ENCODE data around the gene ANKRD60.

ANKRD60 gene

DNA sequence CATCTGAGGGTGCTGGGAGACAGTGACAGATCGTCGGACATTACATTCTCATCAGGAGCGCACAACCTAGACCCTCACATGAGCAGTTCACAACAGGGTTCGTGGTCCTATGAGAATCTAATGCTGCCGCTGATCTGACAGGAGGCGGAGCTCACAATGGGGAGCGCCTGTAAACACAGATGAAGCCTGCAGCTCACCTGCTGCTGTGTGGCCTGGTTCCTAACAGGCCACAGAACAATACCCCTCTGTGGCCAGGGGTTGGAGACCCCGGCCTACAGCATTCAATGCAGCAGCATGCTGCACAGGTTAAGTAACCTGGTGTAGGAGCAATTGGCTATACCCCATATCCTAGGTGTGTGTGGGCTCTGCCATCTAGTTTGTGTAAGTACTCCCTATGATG, 19.5 kb downstream of the ANKRD60 start:
- H3K4me3 ChIP-seq (replicated peaks in 1 of 2; ENCODE audit: low read depth in 2 of 2, low read length in 2 of 2), result no peak overlapping the region
- TF ChIP-seq, protein P1, sequence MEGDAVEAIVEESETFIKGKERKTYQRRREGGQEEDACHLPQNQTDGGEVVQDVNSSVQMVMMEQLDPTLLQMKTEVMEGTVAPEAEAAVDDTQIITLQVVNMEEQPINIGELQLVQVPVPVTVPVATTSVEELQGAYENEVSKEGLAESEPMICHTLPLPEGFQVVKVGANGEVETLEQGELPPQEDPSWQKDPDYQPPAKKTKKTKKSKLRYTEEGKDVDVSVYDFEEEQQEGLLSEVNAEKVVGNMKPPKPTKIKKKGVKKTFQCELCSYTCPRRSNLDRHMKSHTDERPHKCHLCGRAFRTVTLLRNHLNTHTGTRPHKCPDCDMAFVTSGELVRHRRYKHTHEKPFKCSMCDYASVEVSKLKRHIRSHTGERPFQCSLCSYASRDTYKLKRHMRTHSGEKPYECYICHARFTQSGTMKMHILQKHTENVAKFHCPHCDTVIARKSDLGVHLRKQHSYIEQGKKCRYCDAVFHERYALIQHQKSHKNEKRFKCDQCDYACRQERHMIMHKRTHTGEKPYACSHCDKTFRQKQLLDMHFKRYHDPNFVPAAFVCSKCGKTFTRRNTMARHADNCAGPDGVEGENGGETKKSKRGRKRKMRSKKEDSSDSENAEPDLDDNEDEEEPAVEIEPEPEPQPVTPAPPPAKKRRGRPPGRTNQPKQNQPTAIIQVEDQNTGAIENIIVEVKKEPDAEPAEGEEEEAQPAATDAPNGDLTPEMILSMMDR (IDR thresholded peaks at IDR 0.05; ENCODE audit: low read depth, low read length), result no peak
- no peak for DNase-seq (ENCODE audit: low read depth in 2 of 2)

DNA sequence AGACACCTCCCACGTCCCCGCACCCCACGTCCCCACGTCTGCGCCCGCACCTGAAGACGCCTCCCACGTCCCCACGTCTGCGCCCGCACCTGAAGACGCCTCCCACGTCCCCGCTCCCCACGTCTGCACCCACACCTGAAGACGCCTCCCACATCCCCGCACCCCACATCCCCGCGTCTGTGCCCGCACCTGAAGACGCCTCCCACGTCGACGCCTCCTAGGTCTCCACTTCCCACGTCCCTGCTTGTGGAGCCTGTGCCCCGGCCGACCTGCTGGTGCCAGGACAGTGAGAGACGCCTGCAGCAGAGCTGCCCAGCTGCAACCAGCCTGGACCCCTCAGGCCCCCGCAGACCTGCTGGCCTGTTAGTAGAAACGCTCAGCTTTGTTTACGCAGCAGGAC, 22.6 kb downstream of the ANKRD60 start:
- TF ChIP-seq, protein P1 (IDR thresholded peaks at IDR 0.05; ENCODE audit: low read depth, low read length), result no peak

DNA sequence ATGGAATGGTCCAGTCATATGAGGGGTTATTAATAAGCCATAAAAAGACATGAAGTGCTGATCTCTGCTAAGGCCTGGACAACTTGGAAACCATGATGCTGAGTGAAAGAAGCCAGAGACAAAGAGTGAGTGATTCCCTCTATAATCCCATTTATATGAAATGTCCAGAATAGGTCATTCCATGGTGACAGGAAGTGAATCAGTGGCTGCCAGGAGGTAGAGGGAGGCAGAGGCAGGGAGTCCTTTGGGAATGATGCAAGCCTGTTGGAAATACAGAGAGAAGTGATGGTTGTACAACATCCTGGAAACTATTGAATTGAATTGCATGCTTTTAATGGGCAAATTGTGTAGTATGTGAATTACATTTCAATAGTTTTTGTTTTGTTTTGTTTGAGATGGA, 26.4 kb downstream of the ANKRD60 start:
- H3K4me3 ChIP-seq (replicated peaks in 1 of 2; ENCODE audit: low read depth in 2 of 2, low read length in 2 of 2), result no peak overlapping the region
- TF ChIP-seq, protein P1 (IDR thresholded peaks at IDR 0.05; ENCODE audit: low read depth, low read length), result no peak
- no peak for DNase-seq (ENCODE audit: low read depth in 2 of 2)

More for the DNA sequence above, 22.6 kb downstream of the ANKRD60 start:
- no peak overlapping the region for H3K4me3 ChIP-seq (replicated peaks in 1 of 2; ENCODE audit: low read depth in 2 of 2, low read length in 2 of 2)
- DNase-seq (ENCODE audit: low read depth in 2 of 2), result no peak

DNA sequence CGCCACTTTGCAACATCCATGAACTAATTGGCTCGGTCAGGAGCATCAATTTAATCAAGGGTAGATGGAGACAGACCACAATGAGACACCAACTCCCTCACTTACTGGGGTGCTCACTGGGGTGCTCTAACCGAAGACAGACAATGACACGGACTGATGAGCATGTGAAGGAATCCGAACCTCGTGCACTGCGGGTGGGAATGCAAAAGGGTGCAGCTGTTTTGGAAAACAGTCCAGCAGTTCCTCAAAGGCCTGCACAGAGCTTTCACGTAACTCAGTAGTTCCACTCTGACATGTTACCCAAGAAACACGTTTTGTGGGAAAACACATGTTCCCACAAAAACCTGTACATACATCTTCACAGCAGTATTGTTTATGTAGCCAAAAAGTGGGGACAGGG, 26.8 kb downstream of the ANKRD60 start:
- TF ChIP-seq, protein P1 (IDR thresholded peaks at IDR 0.05; ENCODE audit: low read depth, low read length), result no peak
- DNase-seq (ENCODE audit: low read depth in 2 of 2), result no peak
- H3K4me3 ChIP-seq (replicated peaks in 1 of 2; ENCODE audit: low read depth in 2 of 2, low read length in 2 of 2), result no peak overlapping the region

DNA sequence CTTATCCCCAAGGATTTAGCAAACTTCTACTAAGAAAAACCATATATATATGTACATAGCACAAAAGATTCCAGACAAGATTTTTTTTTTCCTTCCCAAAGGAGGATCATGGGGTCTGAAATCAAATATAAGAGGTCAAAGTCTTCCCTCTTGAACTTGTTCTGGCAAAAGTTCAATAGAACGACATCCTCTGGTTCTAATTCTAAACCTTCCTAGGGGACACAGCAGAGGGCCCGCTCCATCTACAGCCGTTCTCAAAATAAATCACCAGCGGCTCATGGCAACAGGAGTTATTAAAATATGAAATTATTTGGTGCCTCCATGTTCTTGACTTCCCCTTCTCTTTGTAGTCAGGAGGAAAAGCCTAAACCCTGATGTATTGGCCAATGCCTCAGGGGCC, 29.0 kb downstream of the ANKRD60 start:
- TF ChIP-seq, protein P1 (IDR thresholded peaks at IDR 0.05; ENCODE audit: low read depth, low read length), result no peak
- DNase-seq (ENCODE audit: low read depth in 2 of 2), result no peak
- H3K4me3 ChIP-seq (replicated peaks in 1 of 2; ENCODE audit: low read depth in 2 of 2, low read length in 2 of 2), result no peak overlapping the region

DNA sequence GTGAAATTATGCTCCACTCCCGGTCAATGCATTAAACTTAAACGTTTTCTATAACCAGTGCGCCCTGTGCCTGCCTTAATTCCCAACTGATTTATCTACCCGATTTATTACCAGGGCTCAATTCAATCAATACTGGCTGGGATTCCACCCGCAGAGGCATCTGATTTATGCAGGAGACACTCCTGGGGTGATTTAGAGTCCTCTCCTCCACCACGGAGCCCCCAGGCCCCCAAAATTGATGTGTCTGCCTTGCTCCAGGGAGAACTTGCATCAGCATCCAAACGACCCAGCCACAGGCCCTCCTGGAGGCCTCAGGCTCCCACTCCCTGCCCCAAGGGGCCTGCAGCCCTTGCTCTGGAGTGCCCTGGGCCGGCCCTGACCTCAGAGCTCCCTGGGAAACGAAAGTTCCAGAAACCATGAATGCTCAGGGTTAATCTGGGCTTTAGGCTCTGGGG, 29.5 kb downstream of the ANKRD60 start:
- TF ChIP-seq, protein P1 (IDR thresholded peaks at IDR 0.05; ENCODE audit: low read depth, low read length), result no peak
- DNase-seq (ENCODE audit: low read depth in 2 of 2), result no peak
- H3K4me3 ChIP-seq (replicated peaks in 1 of 2; ENCODE audit: low read depth in 2 of 2, low read length in 2 of 2), result no peak overlapping the region

DNA sequence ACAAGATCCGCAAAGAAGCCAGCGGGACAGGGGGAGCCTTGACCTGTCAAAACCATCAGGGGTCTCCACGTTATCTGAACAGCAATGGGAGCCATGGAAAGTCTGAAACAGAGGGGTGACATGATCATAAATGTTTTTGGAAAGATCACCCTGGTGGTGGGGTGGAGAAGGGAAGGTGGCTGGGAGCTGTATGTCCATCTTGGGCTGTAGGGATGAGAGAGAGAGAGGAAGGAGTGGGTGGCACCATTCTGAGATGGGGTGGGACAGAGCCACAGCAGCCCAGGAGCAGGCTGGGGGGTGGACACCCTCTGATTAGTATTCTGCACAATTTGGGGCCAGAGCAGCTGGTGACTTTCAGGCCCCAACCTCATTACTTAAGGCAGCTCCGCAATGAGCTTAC, 30.1 kb downstream of the ANKRD60 start:
- DNase-seq (ENCODE audit: low read depth in 2 of 2), result no peak
- H3K4me3 ChIP-seq (replicated peaks in 1 of 2; ENCODE audit: low read depth in 2 of 2, low read length in 2 of 2), result no peak overlapping the region
- TF ChIP-seq, protein P1 (IDR thresholded peaks at IDR 0.05; ENCODE audit: low read depth, low read length), result no peak

Data from cardiac fibroblast (primary cell).